ENCODE measurements around the gene NOP53. TPM values are rescaled to one million over a fixed set of nuclear protein-coding genes. Genes with fewer than 3 reads are reported as not detected.
"Not testable (repeated sequence)": the region's sequence is repeated elsewhere in the genome, so short reads cannot be mapped to it uniquely, and the experiment has no call there.

NOP53 gene
- total RNA-seq, 1 experiment from 2014 or later: 146 TPM

DNA sequence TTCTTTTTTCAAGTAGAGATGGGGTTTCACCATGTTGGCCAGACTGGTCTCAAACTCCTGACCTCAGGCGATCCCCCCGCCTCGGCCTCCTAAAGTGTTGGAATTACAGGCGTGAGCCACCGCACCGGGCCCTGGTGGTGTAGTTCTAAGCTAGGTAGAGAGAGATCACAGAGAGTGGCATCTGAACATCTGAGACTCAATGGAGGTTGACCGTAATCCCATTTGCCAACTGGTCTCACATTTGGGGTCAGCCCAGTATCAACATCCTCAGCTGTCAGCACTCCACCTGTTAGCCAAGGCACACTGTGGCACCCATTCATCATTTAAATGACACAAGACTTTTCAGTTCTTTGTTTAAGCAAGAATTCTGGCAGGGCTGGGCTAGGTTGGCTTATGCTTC lies 41.2 kb downstream of the NOP53 start:
- H3K27ac ChIP-seq (ENCODE audit: low read depth, low read length, poor library complexity, severe bottlenecking): no peak overlapping the region
- intact Hi-C loops (cut with micrococcal nuclease; ENCODE audit: unreplicated experiment): loop anchor here (5.0 kb wide), 1 partner anchor 74 kb away; the partner anchor contains the start of gene EHD2
- ChIA-PET POLR2A (ENCODE audit: low non-redundant PET) (no interaction called here), CTCF (interaction anchor here (2.2 kb wide), 1 partner anchor 21 kb away, joined by 17 read pairs; no protein-coding TSS in a partner anchor)
- peaks cover 28% of the 10 kb centered on the region for H3K36me3 ChIP-seq (ENCODE audit: insufficient read depth, low read length, poor library complexity, severe bottlenecking)
- no peaks in the 10 kb centered on the region for H3K27me3 ChIP-seq (replicated peaks; ENCODE audit: insufficient read depth, low read depth, low read length, poor library complexity)
- no peaks in the 10 kb centered on the region for H3K4me1 ChIP-seq (ENCODE audit: insufficient read depth, low read length, poor library complexity, severe bottlenecking)
- H3K4me3 ChIP-seq (ENCODE audit: low read depth, low read length, poor library complexity, severe bottlenecking): no peak overlapping the region
- no peak for TF ChIP-seq EZH2 (IDR thresholded peaks at IDR 0.05; ENCODE audit: borderline replicate concordance, low read depth, low read length, poor library complexity, severe bottlenecking)
- TF ChIP-seq, protein P1, sequence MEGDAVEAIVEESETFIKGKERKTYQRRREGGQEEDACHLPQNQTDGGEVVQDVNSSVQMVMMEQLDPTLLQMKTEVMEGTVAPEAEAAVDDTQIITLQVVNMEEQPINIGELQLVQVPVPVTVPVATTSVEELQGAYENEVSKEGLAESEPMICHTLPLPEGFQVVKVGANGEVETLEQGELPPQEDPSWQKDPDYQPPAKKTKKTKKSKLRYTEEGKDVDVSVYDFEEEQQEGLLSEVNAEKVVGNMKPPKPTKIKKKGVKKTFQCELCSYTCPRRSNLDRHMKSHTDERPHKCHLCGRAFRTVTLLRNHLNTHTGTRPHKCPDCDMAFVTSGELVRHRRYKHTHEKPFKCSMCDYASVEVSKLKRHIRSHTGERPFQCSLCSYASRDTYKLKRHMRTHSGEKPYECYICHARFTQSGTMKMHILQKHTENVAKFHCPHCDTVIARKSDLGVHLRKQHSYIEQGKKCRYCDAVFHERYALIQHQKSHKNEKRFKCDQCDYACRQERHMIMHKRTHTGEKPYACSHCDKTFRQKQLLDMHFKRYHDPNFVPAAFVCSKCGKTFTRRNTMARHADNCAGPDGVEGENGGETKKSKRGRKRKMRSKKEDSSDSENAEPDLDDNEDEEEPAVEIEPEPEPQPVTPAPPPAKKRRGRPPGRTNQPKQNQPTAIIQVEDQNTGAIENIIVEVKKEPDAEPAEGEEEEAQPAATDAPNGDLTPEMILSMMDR (conservative IDR thresholded peaks at IDR 0.05; ENCODE audit: low read depth, low read length): no peak
- DNase-seq (ENCODE audit: low spot score): no peak
- BruUV-seq (replicated peaks): no TSS peak
- H3K9me3 ChIP-seq (ENCODE audit: low read depth, low read length, poor library complexity, severe bottlenecking): no peaks in the 10 kb centered on the region

DNA sequence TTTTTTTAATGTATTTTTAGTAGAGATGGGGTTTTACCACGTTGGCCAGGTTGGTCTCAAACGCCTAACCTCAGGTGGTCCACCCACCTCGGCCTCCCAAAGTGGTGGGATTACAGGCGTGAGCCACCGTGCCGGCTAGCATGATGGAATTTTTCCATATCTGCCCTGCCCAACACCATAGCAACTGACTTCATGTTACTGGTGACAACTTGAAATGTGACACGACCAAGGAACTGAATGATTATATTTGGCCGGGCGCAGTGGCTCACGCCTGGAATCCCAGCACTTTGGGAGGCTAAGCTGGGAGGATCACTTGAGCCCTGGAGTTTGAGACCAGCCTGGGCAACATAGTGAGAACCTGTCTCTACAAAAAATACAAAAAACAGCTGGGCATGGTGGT lies 42.0 kb downstream of the NOP53 start:
- H3K9me3 ChIP-seq (ENCODE audit: low read depth, low read length, poor library complexity, severe bottlenecking); H3K4me1 ChIP-seq (ENCODE audit: insufficient read depth, low read length, poor library complexity, severe bottlenecking); POLR2A ChIA-PET (ENCODE audit: low non-redundant PET); H3K4me3 ChIP-seq (ENCODE audit: low read depth, low read length, poor library complexity, severe bottlenecking); H3K27me3 ChIP-seq (replicated peaks; ENCODE audit: insufficient read depth, low read depth, low read length, poor library complexity); DNase-seq (ENCODE audit: low spot score); H3K27ac ChIP-seq (ENCODE audit: low read depth, low read length, poor library complexity, severe bottlenecking); BruUV-seq (replicated peaks): not testable (repeated sequence)
- intact Hi-C loops (cut with micrococcal nuclease; ENCODE audit: unreplicated experiment): loop anchor here (5.0 kb wide), 1 partner anchor 75 kb away; the partner anchor contains the start of gene EHD2
- CTCF ChIA-PET: interaction anchor here (0.7 to 2.2 kb wide), 2 partner anchors 9 to 22 kb away, joined by 9 to 17 read pairs; no protein-coding TSS in a partner anchor
- H3K36me3 ChIP-seq (ENCODE audit: insufficient read depth, low read length, poor library complexity, severe bottlenecking): peaks cover 21% of the 10 kb centered on the region

DNA sequence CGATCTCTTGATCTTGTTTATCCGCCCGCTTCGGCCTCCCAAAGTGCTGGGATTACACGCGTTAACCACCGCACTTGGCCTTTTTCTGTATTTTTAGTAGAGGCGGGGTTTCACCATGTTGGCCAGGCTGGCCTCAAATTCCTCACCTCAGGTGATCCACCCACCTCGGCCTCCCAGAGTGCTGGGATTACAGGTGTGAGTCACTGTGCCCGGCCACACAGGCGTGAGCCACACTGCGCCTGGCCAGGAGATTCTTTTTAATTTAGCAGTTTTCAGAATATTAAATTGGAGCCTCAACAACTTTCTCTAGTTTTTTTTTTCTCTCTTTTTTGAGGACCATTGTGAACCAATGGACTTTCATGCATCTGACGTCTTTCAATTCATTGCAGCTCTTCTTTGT lies 44.5 kb downstream of the NOP53 start:
- CTCF ChIA-PET: interaction anchor here (1.9 kb wide), 1 partner anchor 24 kb away, joined by 8 read pairs; no protein-coding TSS in a partner anchor
- H3K36me3 ChIP-seq (ENCODE audit: insufficient read depth, low read length, poor library complexity, severe bottlenecking); POLR2A ChIA-PET (ENCODE audit: low non-redundant PET); H3K9me3 ChIP-seq (ENCODE audit: low read depth, low read length, poor library complexity, severe bottlenecking); H3K27me3 ChIP-seq (replicated peaks; ENCODE audit: insufficient read depth, low read depth, low read length, poor library complexity); H3K27ac ChIP-seq (ENCODE audit: low read depth, low read length, poor library complexity, severe bottlenecking); H3K4me1 ChIP-seq (ENCODE audit: insufficient read depth, low read length, poor library complexity, severe bottlenecking); DNase-seq (ENCODE audit: low spot score); BruUV-seq (replicated peaks); H3K4me3 ChIP-seq (ENCODE audit: low read depth, low read length, poor library complexity, severe bottlenecking): not testable (repeated sequence)
- intact Hi-C loops (cut with micrococcal nuclease; ENCODE audit: unreplicated experiment): loop anchor here (5.0 kb wide), 1 partner anchor 78 kb away; the partner anchor contains the start of gene EHD2

DNA sequence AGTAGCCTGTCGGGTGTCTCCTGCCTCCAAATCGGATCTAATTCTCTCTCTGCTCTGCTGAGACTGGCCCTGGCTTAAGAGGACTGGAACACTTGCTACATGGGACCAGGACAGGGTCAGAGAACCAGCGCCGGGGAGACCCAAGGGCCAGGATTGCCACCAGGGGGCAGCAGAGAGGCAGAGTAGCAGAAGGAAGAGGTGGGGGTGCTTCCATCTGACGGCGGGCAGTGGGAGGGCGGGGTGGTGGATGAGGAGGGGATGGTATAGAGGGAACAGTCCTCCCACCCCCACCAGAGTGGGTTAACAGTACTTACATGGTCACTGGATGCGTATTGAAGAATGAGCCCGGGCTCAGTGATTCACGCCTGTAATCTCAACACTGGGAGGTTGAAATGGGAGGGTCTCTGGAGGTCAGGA lies 45.1 kb downstream of the NOP53 start:
- TF ChIP-seq, protein P1 (conservative IDR thresholded peaks at IDR 0.05; ENCODE audit: low read depth, low read length): peak; percentile 95
- TF ChIP-seq EZH2 (IDR thresholded peaks at IDR 0.05; ENCODE audit: borderline replicate concordance, low read depth, low read length, poor library complexity, severe bottlenecking): no peak
- no TSS peak for BruUV-seq (replicated peaks)
- Histone ChIP-seq H3K9me3 (ENCODE audit: low read depth, low read length, poor library complexity, severe bottlenecking) (no peaks in the 10 kb centered on the region), H3K27ac (ENCODE audit: low read depth, low read length, poor library complexity, severe bottlenecking) (no peak overlapping the region), H3K36me3 (ENCODE audit: insufficient read depth, low read length, poor library complexity, severe bottlenecking) (peaks cover 7% of the 10 kb centered on the region), H3K4me1 (ENCODE audit: insufficient read depth, low read length, poor library complexity, severe bottlenecking) (no peaks in the 10 kb centered on the region), H3K27me3 (replicated peaks; ENCODE audit: insufficient read depth, low read depth, low read length, poor library complexity) (no peaks in the 10 kb centered on the region), H3K4me3 (ENCODE audit: low read depth, low read length, poor library complexity, severe bottlenecking) (no peak overlapping the region)
- peak; percentile 83 for DNase-seq (ENCODE audit: low spot score)
- intact Hi-C loops (cut with micrococcal nuclease; ENCODE audit: unreplicated experiment): no loop called here
- POLR2A ChIA-PET (ENCODE audit: low non-redundant PET): no interaction called here
- CTCF ChIA-PET: interaction anchor here (1.9 kb wide), 1 partner anchor 25 kb away, joined by 8 read pairs; no protein-coding TSS in a partner anchor
